Loucy (cell line): ENCODE measurements around the gene MGAM2.

Experiments used
- EZH2phosphoT487 ChIP-seq: fragments of 200-600 bp; IDR thresholded peaks from 2 replicates; pipeline ENCODE4 v1.6.1; 2018; ENCODE audit warnings: antibody characterized with exemption, mild to moderate bottlenecking, moderate library complexity, borderline replicate concordance
- TF ChIP-seq, protein P1 (sequence below): fragments of 200-600 bp; sonication (generic); conservative IDR thresholded peaks from 2 replicates; pipeline ENCODE4 v1.5.1; 2014; ENCODE audit warnings: mild to moderate bottlenecking, antibody characterized with exemption, low read length

DNA sequence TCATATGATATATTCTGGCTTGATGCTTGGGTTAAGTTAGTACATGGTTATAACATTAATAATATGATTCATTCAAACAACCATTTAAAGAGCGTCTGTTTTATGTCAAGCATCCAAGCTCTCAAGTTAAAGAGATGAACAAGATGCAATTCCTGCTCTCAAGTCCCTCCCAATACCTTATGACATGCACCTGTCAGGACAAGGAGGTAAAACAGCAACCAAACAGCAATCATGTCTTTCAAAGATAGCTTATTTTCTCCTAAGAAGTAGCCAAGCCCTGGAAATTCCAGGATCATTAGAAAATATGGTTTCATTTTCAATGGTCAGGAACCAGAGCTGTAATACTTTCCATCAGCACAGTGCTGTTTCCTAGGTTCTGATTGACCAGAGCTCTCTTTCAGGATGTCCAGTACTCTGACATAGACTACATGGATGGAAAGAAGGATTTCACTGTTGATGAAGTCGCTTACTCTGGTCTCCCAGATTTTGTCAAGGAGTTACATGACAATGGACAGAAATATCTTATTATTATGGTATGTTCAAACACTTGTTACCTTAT, 29.0 kb downstream of the MGAM2 start:
- TF ChIP-seq, protein P1, sequence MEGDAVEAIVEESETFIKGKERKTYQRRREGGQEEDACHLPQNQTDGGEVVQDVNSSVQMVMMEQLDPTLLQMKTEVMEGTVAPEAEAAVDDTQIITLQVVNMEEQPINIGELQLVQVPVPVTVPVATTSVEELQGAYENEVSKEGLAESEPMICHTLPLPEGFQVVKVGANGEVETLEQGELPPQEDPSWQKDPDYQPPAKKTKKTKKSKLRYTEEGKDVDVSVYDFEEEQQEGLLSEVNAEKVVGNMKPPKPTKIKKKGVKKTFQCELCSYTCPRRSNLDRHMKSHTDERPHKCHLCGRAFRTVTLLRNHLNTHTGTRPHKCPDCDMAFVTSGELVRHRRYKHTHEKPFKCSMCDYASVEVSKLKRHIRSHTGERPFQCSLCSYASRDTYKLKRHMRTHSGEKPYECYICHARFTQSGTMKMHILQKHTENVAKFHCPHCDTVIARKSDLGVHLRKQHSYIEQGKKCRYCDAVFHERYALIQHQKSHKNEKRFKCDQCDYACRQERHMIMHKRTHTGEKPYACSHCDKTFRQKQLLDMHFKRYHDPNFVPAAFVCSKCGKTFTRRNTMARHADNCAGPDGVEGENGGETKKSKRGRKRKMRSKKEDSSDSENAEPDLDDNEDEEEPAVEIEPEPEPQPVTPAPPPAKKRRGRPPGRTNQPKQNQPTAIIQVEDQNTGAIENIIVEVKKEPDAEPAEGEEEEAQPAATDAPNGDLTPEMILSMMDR = no peak
- TF ChIP-seq EZH2phosphoT487 = no peak
